ENCODE measurements around the gene CADPS.

Gene CADPS

GRCh38 chr3:62548528-62549205, 326.5 kb downstream of the CADPS start:
- DNase-seq, result no peak

- no peak for DNase-seq
Observed at GRCh38 chr3:62546266-62546665, 328.9 kb downstream of the CADPS start.

DNA sequence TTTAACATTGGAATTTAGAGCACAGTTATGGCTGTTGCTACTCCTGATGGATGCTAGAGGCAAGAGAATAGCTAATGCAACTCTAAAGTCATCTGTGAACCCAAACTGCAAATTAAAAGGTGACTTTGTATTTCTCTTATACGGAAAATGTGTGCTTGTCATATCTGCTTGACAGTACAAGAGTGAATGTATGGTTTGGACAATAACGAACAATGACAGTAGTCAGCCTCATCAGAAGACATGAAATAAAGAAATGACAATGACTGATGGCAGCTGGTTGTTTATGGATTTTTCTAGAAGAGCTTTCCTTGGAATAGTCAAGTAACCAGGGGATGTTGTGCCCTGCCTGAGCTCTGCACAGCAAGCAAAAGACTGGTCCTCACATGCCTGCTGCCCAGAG, 333.0 kb downstream of the CADPS start:
- DNase-seq, result no peak

DNA sequence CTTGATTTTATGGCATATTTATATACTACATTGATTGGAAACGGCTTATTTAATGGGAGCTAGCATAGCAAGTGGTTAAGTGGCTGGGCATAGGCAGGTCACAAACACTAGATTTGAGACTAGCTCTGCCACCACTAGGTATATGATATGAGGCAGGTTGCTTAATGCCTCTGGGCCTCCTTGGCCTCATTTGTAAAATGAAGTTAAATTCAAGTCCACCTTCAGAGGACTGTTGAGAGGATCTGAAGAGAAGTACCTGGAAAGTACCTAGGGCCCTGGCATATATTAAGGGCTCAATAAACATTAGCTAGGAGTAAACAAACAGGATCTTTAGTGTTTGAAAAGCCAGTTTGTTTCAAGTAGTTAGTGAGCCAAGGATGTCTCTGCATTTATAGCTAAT, 335.5 kb downstream of the CADPS start:
- DNase-seq, result no peak

DNA sequence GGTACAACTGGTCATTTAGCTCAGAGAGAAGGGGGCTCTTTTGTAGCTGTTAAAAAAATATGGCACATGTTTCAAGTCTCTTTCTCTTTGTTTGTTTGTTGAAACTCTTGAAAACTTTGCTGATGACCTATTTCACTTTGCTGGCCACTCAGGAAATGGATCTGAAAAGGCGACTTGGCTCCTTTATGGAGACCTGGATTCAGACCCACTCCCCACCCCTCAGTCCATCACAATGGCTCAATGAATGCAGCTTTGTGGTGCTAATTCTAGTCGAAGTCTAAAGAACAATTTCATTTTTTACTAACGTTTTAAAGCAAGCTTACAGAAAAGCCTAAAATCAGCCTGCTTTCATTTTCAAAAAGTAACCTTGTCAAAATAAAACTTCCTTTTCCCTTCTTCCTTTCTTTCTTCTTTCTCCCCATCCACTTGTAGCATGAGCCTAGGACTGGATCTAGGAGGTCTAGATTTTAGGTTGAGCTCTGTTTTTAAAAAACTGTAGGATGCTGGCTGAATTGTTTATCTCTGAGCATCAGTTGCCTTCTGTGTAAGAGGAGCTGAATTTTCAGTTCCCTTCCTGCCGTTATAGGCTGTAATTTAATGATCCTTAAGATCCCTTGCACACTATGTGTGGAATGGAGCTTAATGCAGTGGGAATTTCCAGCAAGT, 336.4 kb downstream of the CADPS start:
- DNase-seq, result no peak

DNA sequence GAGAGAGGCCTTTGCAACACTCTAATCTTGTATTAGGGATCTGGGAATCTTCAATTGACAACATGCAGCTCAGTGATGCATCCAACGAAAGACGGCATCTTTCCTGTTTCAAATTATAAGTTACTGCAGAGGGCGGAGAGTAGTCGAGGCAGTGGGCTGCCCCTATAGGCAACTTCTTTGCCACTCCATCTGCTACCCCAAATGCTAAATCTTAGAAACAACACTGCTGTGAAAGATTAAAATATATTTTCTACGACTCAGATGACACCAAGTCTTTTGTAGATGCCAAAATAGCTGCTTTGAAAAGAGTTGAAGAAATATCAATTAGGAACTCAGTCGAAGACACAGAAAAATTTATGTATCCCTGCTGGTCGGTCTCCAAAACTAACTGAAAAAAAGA, 340.9 kb downstream of the CADPS start:
- no peak for DNase-seq

DNA sequence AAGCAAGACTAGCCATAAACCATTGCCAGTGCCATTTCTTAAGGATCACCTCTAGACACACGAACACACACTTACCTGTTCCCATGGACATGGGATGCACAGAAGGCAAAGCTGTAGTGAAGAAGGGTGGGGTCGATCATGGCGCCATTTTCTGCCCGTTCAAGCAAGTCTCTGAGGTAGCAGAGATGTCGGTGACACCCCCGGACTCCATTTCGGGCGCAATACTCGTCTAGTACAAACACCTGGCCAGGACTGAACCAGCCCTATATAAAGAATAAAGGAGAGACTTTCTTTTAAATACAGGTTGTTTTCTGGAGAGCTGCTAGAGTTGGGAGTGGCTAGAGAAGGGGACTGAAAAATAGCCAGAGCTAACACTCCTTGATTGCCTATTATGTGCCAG, 342.4 kb downstream of the CADPS start:
- no peak for DNase-seq

- DNase-seq, result no peak
Observed at GRCh38 chr3:62531981-62532380, 343.2 kb downstream of the CADPS start.

DNA sequence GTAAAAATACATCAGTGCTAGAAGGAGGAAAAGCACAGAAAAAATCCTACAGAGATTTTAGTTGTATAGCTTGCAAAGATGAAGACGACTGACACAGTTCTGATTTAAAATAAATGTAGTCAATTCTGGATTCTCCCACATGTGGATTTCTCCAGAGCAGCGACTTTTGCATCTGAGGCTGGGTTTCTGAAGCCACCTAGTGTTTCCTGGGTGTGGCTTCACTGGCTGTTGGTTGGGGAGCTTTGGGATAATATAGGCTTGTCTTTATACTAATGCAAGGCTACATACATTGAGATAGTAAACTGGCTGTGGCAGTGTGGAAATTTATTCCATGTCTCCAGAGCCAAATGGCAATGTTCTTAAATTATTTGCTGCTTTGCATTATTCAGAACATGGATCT, 343.7 kb downstream of the CADPS start:
- DNase-seq, result no peak

DNA sequence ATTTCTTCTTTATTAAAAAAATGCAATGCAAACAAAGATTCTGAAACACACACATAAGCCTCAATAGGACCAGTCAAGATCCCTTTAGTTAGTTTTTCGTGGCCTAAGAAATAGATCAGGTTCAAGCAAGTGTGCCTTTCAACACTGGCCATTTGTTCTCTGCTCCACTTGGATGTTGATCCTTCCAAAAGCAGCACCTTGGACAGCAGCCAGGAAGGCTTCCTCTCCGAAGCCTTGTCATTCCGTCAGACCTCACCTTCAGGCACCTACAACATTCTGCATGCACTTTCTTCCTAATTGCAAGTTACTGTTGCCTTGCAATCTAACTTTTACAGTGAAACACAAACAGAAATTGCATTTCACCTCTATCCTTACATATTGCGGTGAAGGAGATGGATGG, 346.0 kb downstream of the CADPS start:
- DNase-seq, result no peak

DNA sequence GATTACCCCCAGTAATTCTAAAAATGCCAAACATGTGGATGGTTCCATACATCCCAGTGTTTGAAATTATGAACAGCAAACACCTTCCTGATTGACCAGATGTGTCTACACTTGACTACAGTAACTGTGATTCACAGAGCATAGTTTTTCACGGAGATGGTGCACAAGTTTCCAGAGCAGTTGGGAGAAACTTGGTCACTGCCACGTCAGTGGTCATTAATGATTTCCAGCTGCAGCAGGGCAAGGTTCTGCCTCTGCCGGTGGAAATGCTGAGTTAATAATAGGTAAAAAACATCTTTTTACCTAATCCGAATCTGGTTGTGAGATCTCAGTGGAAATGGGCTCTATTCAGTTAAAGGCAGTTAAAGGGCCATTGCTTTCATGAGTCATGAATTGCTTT, 347.7 kb downstream of the CADPS start:
- no peak for DNase-seq

DNA sequence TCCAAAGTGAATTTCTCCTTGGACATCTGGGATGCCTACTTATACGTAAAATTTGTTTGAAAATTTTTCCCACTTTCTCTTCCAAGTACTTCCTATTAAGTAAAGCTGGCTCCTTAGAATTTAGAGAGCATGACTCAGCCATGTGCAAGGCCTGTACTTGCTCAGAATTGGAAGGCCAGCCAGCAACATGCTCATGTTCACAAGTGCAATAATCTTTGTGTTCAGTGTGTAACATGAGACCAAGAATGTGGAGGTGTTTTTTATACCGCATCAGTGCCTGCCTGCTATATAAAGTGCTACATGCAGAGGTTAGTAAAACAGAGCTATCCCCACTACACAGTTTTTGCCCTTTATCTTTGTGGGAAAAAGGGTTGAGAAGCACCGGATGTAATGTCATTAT, 349.9 kb downstream of the CADPS start:
- no peak for DNase-seq

DNA sequence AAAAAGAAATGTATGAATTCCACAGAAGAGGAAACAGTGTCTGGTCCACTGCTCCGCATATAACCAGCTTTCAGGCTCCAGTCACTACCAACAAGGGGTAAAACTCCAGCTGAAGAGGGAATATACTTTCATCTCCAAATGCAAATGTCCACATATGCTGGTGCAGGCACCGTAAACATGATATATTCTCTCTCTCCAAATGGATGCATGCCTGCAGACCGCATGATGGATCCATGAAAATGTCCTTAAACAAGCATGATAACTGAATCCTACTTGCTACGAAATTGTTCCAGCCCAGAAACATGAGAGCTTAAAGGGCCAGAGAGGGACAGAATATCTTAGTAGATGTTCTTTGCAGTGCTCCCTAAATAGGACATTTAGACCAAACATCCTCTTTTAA, 351.5 kb downstream of the CADPS start:
- no peak for DNase-seq

DNA sequence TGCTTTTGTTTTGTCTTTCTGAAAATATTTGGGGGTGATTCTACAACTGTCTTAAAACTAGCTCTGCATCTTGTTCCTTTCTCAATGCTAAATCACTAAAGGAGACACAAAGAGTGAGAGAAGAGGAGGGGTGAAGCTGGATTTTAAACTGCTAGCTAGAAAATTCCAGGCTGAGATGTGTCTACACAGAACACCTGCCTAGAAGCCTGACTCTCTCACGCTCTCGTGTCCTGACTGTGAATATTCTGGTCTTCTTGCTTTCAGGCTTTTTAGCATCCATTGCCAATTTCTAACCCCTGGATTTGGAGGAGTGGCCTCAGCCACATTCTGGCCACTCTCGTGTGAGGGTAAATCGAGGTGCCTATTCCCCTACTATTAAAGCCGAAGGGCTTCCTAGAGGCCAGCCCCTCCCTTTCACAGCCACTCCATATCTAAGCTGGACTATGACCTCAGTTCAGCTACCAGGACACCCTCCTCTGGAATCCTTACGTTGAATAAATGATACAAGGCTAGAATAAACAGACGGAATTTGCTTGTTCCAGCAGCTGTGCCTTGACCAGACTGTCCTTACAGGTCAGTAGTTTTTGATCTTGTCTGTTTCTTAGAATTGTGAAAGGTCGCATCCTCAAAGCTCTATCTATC, 353.6 kb downstream of the CADPS start:
- DNase-seq, result no peak

DNA sequence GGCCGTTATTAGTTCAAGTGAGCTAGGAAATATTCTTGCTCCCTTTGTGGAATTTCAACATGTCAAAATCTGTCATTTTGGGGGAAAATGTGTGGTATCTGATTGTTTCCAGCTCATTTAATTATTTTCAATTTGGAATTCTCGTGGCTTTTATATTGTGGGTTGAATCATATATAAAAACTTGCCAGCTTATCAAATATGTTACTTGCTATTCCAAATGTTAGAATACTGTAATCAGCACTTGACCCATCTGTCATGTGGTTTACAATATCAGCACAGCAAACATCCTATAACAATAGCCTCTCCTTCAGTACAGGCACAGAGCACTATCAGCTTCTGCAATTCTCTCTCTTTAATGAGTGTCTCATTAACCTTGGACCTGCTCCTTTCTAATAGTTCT, 371.7 kb downstream of the CADPS start:
- DNase-seq, result no peak

DNA sequence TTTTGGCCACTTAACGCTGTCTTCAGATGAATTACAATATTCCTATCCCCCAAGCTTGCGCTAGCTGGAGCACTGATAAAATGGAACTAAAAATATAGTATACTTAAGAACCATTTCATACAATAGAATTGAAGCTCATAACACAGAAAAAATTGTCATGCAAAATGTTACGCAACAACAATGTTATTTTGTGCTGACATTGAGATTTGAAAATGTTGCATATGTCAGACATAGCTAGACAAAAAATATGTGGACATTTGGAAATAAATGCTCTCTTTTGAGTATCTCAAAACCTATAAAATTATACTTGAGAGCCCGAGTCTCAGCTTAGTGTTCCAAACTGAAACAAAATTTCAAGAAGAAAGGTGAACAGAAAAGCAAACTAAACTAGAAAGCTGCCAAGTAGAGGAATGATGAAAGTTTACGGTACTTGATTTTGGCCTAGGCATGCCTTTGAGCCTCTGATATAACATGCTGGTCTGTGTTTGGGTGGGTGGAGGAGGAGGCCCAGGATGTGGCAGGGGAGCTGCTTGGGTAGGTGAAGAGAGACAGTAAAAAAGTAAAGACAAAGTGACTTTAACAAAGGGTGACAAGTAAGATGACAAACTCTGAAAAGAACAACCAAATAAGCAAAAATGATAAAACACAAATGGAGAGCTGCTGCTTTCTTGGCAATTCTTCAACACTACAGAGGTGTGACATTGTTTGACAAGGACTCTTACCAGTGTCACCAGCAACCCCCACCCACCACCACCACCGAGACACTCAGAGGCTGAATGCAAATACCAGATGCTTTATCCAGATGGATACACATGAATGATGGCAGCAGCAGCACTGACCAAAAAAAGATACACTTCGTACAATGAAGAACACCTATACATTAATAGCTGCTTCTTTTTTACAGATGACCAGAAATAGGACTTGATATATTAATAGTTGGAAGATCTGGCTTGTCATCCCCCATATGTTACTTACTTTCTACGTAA, 372.6 kb downstream of the CADPS start:
- DNase-seq, result no peak

- DNase-seq, result no peak
Observed at GRCh38 chr3:62501289-62501668, 373.9 kb downstream of the CADPS start.

GRCh38 chr3:62500556-62501288, 374.5 kb downstream of the CADPS start:
- no peak for DNase-seq

- no peak for DNase-seq
Observed at GRCh38 chr3:62497156-62497555, 378.1 kb downstream of the CADPS start.

GRCh38 chr3:62496503-62496902, 378.7 kb downstream of the CADPS start:
- no peak for DNase-seq

- DNase-seq, result no peak
Observed at GRCh38 chr3:62493109-62493801, 382.0 kb downstream of the CADPS start.

DNA sequence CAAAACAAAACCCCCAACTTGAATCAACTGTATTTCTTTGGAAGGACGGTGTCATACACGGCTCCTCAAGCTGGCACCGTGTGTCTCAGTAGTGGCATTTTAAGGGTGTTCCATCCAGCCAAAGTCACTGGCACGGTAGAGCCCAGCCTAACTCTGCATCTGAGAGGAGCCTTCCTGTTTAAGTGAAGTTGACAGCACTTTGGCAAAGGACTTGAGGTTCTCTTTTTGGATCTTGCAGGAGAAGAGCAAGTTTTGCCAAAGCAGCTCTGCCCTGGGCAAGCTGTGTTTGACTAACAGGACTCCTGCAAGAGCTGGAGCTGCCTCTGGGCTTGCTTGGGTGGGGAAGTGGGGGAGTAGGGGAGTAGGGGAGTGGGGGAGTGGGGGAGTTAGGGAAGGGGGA, 392.3 kb downstream of the CADPS start:
- no peak for DNase-seq
